Neural crest cell (in vitro differentiated cells): ENCODE results near the gene PLA2G2D. TPM values are rescaled to one million over a fixed set of nuclear protein-coding genes. Genes with fewer than 3 reads are reported as not detected.
"Not testable (repeated sequence)": the region's sequence is repeated elsewhere in the genome, so short reads cannot be mapped to it uniquely, and the experiment has no call there.

Source experiments
- DNase-seq: peaks from one replicate; pipeline ENCODE4 v3.0.0; 2021; ENCODE audit warnings: low read depth, mixed read lengths, low spot score
- H3K27ac Mint-ChIP-seq: one replicate; pipeline ENCODE4 v1.8.0; 2021; ENCODE audit warnings: mild to moderate bottlenecking, mixed read lengths; ENCODE audit not compliant: unreplicated experiment
- H3K27me3 Mint-ChIP-seq: 2 replicates; pipeline ENCODE4 v1.8.0; 2021; ENCODE audit warnings: low read depth, mild to moderate bottlenecking, mixed read lengths
- H3K36me3 Mint-ChIP-seq: 2 replicates; pipeline ENCODE4 v1.8.0; 2021; ENCODE audit warnings: low read depth, mild to moderate bottlenecking, mixed read lengths
- H3K4me1 Mint-ChIP-seq: 2 replicates; pipeline ENCODE4 v1.8.0; 2021; ENCODE audit warnings: mixed read lengths
- H3K4me3 Mint-ChIP-seq: one replicate; pipeline ENCODE4 v1.8.0; 2021; ENCODE audit warnings: mild to moderate bottlenecking, mixed read lengths
- H3K9me3 Mint-ChIP-seq: 2 replicates; pipeline ENCODE4 v1.8.0; 2021; ENCODE audit warnings: mixed read lengths
- CTCF ChIP-seq: fragments of 200-600 bp; sonication (generic); conservative IDR thresholded peaks from 2 replicates; pipeline ENCODE4 v1.5.0; 2021; ENCODE audit warnings: antibody characterized with exemption, mild to moderate bottlenecking
- total RNA-seq: library from RNA; stranded (reverse); gene quantifications from 2 replicates; pipeline ENCODE4 v1.2.1, GENCODE V29; 2021

The PLA2G2D gene
- total RNA-seq, 1 donor from 2014 or later: not detected

- H3K27ac Mint-ChIP-seq: no peak overlapping the region
Observed at GRCh38 chr1:20138346-20138745, 19.0 kb upstream of the PLA2G2D start.

DNA sequence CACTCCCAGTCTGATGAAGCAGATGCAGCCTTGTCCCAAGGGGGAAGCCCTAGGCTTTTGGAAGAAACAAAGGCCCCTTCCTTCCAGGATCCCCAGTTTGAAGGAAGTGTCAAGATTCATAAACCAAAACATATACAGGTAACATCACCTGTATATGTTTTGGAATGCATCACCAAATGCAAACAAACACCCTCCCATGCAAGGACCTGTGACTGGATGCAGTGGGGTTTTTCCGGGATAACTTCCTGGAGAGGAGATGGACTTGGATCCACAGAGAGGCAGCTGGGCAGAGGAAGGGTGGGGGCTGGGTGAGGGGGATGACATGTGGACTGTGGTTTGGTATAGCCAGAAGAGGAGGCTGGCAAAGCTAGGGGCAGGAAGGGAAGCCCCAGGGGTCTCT, 18.3 kb upstream of the PLA2G2D start:
- TF ChIP-seq CTCF: no peak
- no peak for DNase-seq
- Mint-ChIP-seq H3K27ac (peak overlapping the region; percentile 62), H3K4me3 (no peak overlapping the region), H3K27me3 (peaks cover 8% of the 10 kb centered on the region), H3K36me3 (no peaks in the 10 kb centered on the region), H3K9me3 (peaks cover 5% of the 10 kb centered on the region), H3K4me1 (no peaks in the 10 kb centered on the region)

More at GRCh38 chr1:20138346-20138745, 19.0 kb upstream of the PLA2G2D start:
- Mint-ChIP-seq H3K27me3 (peaks cover 4% of the 10 kb centered on the region), H3K36me3 (no peaks in the 10 kb centered on the region), H3K4me1 (no peaks in the 10 kb centered on the region), H3K4me3 (no peak overlapping the region), H3K9me3 (peaks cover 5% of the 10 kb centered on the region)
- DNase-seq: no peak
- TF ChIP-seq CTCF: no peak

DNA sequence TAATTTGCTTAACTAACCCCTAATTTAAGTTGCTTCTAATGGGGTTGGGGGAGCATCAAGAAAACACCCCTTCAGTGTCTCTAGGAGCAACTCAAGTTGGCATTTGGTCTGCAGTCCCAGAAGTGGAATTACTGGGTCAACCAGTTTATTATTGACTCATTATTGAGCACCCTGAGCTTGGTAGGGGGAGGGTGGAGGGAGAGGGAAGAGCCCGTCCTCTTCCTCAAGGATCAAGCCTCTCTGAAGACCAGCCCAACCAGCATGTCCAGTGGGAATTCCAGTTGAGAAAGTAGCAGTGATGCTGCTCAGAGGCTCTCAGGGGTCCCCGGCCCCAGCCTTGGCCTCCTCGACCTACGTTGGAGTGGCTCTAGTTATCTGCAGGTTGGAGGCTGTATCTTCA, 17.7 kb upstream of the PLA2G2D start:
- no peaks in the 10 kb centered on the region for H3K4me1 Mint-ChIP-seq
- no peak for DNase-seq
- no peaks in the 10 kb centered on the region for H3K36me3 Mint-ChIP-seq
- no peak overlapping the region for H3K4me3 Mint-ChIP-seq
- no peak for TF ChIP-seq CTCF
- peaks cover 10% of the 10 kb centered on the region for H3K27me3 Mint-ChIP-seq
- H3K27ac Mint-ChIP-seq: no peak overlapping the region
- H3K9me3 Mint-ChIP-seq: peaks cover 5% of the 10 kb centered on the region

DNA sequence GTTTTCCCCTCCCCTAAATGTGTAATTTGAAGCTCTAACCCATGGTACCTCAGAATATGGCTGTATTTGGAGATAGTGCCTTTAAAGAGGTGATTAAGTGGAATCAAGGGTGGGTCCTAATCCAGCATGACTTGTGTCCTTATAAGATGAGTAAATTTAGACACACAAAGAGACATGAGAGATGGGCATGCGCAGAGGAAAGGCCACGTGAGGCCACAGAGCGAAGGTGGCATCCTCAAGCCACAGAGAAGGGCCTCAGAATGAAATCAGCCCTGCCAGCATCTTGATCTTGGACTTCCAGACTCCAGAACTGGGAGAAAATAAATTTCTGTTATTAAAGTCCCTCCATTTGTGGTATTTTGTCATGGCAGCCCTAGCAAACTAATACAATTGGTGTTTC, 16.9 kb upstream of the PLA2G2D start:
- no peak for DNase-seq
- Mint-ChIP-seq H3K27me3 (peaks cover 12% of the 10 kb centered on the region), H3K27ac (no peak overlapping the region), H3K4me1 (no peaks in the 10 kb centered on the region), H3K36me3 (peaks cover 2% of the 10 kb centered on the region), H3K4me3 (no peak overlapping the region), H3K9me3 (peaks cover 7% of the 10 kb centered on the region)
- no peak for TF ChIP-seq CTCF

- H3K27ac Mint-ChIP-seq: no peak overlapping the region
- no peak for DNase-seq
- peaks cover 12% of the 10 kb centered on the region for H3K27me3 Mint-ChIP-seq
- H3K36me3 Mint-ChIP-seq: peaks cover 2% of the 10 kb centered on the region
- no peak overlapping the region for H3K4me3 Mint-ChIP-seq
- no peak for TF ChIP-seq CTCF
- no peaks in the 10 kb centered on the region for H3K4me1 Mint-ChIP-seq
- peaks cover 8% of the 10 kb centered on the region for H3K9me3 Mint-ChIP-seq
Observed at GRCh38 chr1:20134995-20135394, 15.7 kb upstream of the PLA2G2D start.

- H3K4me1 Mint-ChIP-seq, DNase-seq, H3K36me3 Mint-ChIP-seq, H3K4me3 Mint-ChIP-seq, H3K27ac Mint-ChIP-seq, H3K9me3 Mint-ChIP-seq: not testable (repeated sequence)
- peaks cover 12% of the 10 kb centered on the region for H3K27me3 Mint-ChIP-seq
Observed at GRCh38 chr1:20130518-20130917, 11.2 kb upstream of the PLA2G2D start.
